ENCODE measurements around the gene SMCO4. TPM values are rescaled to one million over a fixed set of nuclear protein-coding genes. Genes with fewer than 3 reads are reported as not detected.

SMCO4 gene
- total RNA-seq, 1 donor from 2014 or later = 51.3 TPM

DNA sequence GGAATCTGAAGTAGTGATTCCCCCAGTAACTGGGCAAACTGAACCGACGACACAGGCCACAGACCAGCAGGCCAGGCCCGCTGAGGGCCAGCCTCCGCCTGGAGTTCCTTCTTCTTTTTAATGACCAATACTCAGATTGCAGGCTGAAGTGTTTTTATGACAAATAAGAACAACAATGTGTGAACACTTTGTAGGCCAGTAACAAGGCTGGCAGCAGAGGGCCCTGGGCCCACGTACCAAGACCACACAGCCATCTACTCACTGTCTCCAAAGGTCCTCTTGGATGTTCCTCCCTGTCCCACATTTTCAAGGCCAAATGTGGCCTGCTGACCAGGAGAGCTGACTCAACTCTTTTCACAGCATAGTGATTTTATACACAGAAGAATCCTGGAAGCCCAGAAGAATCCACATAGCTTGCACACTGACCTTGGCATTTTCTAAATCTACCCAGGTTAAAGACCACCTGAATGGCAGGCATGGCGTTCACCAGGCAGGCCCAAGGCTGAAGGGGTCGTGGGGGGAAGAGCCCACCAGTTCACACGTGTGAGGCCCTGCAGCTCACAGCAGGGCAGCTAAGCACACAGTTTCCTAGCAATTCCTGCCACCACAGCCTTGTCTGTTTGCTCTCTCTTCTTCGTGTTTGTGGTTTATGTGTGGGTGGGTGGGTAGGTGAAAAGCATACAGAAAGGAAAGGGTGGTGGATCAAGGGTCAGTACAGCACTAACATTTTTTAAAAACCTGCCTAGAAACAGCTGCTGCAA lies 13.3 kb downstream of the SMCO4 start:
- intact Hi-C loops (cut with micrococcal nuclease) = loop anchor here (1.0 kb wide), 1 partner anchor 11 kb away; no protein-coding TSS in a partner anchor

DNA sequence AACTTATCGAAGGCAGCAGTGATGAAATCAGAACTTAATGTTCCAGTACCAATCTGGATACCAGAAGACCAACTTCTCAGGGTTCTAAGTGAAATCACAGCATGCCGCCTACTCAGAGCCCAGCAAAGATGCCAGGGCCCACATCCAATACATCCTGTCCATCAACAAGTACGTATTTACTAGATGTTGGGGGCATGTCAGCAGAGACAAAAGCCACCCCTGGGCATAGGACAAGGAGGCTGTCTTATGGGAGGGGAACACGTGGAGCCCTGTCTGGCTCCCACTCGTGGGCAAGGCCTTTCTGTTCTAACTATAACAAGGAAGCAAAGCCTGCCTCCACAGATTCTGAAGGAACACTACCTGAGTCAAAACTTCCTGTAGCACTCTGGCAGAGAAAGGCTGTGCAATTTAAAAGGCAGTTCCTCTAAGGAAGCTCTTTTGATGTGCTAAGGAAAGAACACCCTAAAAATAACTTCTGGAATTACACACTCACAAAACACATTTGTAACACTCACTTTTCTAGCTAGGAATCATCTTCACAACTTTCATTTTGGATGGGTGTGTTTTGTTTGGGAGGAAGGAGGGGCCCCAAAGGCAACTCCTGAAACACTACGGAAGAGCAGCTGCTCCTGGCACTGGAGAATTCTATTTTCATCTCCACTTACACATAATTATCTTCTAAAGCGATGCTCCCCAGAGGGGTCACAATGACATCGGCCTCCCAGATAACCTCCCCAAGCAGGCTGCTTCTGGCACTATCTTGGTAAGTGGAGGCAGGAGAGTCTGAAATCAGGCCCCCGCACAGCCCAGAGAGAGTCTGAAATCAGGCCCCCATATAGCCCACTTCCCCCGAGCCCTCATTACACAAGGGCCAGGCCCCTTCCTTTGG lies 14.2 kb downstream of the SMCO4 start:
- intact Hi-C loops (cut with micrococcal nuclease) = no loop called here

DNA sequence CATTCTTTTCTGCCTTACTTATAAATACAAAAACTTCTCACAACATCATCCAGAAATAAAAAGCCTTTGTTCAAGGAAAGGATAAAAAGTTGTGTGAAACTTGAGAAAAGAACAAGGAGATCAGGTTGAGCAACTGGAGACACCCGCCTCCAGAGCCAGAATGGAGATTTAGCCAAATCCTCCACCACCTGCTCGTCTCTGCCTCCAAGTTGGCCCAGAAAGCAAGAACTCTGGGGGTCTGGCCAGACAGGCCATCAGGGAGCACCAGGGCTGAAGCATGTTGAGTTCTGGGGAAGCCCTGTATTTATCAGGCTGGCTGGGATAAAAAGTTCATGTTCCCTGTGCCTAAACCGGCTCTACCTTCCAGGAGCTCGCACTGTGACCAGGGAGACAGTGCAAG lies 14.9 kb downstream of the SMCO4 start:
- intact Hi-C loops (cut with micrococcal nuclease) = no loop called here

DNA sequence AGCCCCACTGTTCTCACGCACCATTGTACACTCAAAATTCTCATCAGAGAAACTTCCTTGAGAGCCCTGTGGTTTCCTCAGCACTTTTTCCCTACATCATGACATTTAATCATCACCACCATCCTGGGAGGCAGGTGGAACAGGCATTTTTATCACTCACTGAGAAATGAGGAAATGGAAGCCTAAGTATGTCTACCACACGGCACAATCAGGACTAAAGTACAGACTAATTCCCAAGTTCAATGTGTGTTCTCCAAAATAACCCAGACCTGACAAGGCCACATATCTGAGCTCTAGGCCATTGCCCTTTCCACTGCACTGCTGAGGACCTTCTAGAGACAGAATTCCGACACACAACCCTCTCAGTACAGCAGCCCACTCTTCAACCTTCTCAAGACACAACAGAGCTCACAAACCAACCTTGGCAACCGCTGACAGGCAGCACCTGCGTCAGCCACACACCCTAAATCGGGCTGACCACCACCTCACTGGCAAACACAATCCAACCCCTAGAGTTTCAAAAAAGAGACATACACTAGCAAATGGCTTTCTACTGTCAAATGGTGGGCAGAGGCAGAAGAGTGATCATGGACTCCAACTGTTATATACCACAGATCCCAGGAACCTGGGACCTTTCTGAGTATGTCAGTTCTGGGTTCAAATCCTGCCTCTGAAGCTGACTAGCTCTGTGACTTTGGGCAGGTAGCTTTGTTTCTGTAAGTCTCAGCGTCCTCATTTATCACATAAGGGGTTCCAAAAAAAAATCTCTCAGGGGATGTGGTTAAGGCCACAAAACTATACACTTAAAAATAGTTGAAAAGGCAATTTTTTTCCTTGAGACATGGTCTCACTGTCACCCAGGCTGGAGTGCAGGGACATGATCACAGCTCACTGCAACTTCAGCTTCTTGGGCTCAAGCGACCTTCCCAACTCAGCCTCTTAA lies 16.3 kb downstream of the SMCO4 start:
- intact Hi-C loops (cut with micrococcal nuclease) = loop anchor here (2.0 kb wide), 1 partner anchor 14 kb away; no protein-coding TSS in a partner anchor

DNA sequence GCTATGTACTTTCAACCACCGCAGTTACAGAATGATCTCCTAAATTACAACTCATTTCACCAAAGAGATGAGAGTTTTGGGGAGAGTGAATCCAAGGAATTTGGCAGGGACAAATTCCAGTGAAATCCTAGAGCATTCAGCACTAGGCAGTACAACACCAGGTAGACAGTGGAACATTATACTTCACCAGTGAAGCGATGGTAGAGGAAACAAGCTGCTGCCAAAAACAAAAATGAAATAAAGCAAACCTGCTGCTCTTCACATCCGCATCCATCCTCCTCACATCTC lies 16.9 kb downstream of the SMCO4 start:
- intact Hi-C loops (cut with micrococcal nuclease) = loop anchor here (2.0 kb wide), 1 partner anchor 13 kb away; no protein-coding TSS in a partner anchor

DNA sequence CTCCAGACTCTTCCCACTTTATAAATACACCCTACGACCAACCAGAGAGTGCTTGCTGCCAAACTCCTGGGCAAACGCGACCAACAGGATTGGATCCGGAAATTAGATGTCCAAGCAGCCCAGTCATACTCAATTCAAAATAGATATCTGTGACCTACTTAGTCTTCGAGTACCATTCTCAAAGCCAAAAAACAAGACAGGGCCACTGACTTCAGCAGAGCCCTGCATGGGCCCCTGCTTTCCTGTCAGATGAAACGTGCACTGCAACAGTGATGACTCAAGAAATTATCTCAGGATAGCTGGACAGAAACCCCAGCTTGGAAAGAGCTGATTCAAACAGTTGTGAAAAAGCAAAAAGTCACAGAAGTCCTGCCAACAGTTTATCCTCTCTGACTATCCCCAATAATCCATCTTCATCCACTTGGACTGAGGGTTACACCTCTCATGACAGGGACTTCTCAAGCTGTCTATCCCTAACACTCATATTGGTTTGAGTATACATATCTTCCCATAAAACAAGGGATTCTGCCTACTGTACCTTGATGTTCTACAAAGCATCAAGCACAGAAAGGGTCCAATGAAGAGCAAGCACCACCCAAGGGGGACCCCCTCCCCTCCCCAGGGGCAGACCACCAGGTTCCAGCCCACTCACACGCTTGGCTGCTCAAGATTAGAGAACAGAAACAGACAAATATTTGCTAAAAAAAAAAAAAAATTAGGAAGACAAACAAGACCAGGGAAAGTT lies 17.4 kb downstream of the SMCO4 start:
- intact Hi-C loops (cut with micrococcal nuclease) = loop anchor here (2.0 kb wide), 2 partner anchors 13 to 17 kb away; partner anchors contain the start of gene SMCO4

DNA sequence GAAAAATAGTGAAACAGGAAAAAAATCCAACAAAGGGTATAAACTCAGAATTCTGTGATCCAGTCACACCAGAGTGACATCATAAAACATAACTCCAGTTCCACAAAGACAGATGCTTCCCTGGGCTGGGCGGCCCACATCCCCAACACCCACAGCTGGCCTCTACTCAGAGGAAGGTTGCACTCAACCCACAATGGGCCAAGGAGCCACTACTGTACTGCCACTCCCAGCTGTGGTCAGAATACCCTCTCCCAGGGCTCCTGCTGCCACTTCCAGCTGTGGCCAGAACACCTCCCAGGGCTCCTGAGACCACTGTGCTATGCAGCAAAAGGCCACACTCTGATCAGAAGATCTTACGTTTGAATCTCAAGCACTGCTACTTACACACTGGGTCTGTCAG lies 18.3 kb downstream of the SMCO4 start:
- intact Hi-C loops (cut with micrococcal nuclease) = loop anchor here (2.0 kb wide), 1 partner anchor 18 kb away; the partner anchor contains the start of gene SMCO4

DNA sequence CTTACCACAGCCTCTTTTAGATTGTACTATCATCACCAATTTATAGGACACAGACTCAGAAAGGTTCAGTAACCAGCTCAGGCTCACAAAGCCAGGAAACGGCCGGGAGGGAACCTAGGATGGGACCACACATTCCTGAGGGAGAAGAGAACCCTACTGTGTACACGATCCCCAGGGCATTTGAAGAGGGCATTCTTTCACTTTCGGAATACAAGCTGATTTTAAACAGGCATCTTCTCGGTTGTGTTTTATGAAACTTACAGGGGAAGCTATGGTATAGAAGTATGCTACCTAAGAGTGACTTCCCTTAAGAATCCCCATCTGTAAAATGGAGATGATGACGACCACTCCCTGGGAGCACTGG lies 19.0 kb downstream of the SMCO4 start:
- intact Hi-C loops (cut with micrococcal nuclease) = loop anchor here (2.0 kb wide), 1 partner anchor 19 kb away; the partner anchor contains the start of gene SMCO4

DNA sequence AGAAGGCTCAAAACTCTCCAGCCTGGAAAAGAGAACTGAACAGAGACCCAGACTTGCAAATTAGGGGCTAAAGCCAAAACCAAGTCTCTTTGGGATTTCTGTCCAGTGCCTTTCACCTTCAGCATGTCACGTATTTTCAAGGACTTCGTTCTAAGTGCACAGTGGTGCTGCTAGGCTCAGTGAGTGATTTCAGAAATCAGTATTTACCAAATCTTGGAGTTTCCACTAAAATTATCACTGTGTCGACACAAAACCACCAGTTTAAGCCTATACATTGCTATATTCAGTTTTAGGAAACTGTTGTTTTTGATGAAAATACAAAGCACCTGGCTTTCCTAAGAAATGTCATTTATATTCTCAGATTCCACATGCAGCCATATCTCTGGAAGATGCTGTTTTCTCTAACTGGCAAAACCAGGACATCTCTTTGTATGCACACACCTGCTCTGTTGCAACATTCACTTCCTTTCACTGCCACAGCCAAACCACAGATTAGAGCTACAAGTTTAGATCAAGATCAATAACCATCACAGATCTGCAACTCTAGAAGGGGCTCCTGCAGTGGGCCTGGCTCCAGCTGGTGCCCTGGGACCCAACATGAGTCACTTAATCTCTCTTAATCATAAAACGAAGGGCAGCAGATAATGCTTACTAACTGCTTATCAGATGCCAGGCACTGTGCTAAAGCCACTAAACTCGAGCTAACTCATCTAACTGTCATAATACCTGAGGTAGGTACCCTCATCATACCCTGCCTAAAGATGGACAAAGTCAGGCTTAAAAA lies 22.3 kb downstream of the SMCO4 start:
- intact Hi-C loops (cut with micrococcal nuclease) = loop anchor here (1.0 kb wide), 1 partner anchor 9 kb away; no protein-coding TSS in a partner anchor

DNA sequence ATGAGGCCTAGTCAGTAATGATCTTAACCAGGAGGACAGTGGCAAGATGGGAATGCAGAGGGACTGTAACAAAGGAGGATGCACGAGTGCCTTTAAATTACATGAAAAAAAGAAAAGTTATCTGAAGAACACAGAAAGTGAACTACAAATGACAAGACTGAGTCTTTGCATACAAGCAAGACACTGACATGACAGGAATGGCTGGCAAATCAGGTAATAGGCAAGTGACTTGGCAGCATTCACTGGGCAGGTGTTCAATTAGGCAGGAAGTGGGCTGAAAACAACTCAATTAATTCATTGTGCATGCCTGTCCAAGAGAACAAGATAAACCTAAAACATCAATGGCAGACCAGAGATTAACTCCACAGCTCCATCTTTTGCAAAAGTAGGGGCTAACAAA lies 24.0 kb downstream of the SMCO4 start:
- intact Hi-C loops (cut with micrococcal nuclease) = no loop called here

DNA sequence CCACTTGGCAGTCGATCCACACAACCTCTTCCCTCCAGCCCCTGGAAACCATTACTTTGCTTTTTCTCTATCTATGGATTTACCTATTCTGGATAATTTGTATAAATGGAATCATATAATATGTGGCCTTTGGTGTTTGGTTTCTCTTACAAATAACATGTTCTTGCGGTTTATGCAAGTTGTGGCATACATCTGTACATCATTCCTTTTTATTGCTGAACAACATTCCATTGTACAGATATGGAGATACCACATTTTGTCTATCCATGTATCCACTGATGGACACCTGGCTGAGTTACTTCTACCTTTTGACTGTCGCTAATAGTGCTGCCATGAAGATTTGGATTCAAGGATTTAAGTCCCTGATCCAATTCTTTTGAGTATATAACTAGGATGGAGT lies 25.1 kb downstream of the SMCO4 start:
- intact Hi-C loops (cut with micrococcal nuclease) = no loop called here

DNA sequence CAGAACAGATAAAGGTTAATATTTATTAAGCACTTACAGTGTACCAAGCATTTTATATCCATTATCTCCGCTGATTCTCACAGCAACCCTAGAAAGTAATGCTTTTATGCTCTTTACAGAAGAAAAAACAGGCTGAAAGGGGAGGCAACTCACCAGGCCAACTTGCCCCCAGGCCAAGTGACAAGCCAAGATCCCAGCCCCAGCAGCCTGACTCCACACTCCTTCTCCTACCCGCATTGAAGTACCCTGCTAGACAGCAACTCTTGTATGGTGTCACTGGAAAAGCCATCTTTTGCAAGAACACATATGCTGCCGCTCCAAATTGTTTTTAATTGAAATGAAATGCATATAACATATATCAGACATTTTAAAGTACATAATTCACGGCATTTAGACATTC lies 25.6 kb downstream of the SMCO4 start:
- intact Hi-C loops (cut with micrococcal nuclease) = no loop called here

DNA sequence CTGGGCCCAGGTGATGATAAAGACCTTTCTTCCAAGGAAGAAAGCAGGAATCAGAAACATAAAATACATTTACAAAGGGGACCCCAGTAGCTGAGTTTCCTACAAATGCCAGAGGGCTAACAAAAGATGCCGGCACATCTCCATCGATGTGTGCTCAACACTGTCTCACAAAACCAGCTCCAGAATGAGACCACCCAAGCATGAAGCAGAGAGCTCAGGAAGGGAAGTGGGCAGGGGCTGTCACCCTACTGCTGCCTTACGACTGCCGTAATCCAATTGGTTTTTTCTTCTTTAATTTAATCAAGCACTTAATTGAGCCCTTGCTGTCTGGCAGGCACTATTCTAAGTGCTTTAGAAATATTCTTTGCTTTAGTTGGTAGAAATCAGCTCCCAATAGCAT lies 26.1 kb downstream of the SMCO4 start:
- intact Hi-C loops (cut with micrococcal nuclease) = no loop called here

DNA sequence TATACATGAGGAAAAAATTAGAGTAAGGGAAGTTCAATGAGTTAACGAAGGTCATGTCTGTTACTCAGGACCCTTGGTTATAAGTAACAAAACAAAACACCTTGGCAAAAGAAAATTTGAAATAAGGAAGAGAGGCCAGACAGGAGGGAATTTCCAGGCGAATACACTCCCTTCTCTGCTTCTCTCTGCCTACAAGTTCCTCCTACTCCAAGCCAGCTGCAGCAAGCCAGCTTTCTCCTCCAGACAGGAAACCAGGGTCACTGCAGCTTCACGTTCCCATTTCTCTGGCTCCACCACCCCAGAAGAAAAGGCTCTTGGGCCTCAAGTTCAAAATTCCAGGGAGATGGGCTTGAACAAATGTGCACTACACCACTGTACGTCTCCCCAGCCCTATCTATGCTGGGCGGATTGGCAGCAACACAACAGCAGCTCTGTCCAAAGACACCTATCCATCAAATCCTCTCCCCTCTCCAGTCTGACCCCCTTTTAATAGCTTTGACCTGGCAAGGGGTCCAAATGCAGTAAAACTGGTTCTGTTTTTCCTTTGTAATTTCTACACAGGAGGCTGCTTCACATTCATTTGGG lies 27.7 kb downstream of the SMCO4 start:
- intact Hi-C loops (cut with micrococcal nuclease) = no loop called here

DNA sequence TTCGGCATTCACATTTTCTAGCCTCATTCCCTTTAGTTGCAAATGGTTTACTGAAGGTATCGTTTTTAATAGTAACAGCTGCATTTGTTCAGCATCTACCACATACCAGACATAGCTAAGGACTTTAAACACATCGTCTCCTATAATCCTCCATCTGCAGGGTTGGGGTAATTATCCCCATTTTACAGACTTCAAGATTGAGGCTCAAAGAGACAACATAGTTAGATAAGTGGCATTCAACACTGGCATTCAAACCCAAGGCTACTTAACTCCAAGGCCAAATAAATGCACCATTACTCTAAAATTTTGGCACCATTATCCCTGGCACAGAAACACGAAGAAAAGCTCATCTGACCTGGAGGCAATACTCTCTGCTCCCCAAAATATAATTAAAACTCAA lies 28.5 kb downstream of the SMCO4 start:
- intact Hi-C loops (cut with micrococcal nuclease) = no loop called here

DNA sequence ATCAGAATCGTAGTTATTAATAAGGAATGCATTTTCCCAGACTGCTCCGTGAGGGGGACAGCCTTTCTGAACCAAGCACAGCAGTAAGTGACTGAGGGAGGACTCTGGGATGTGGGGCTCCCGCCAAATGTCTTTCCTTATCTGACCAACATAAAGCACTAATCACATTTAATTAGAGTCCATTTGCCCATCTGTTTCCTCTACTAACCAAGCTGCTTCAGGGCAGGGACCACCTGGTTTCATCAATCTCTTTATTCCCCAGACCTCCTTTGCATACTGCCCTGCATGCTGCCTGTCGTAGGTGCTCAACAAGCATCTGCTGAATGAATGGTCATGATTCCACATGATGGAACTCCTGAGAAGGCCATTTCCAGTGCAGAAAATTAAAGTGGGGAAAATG lies 29.4 kb downstream of the SMCO4 start:
- intact Hi-C loops (cut with micrococcal nuclease) = loop anchor here (2.0 kb wide), 1 partner anchor 13 kb away; no protein-coding TSS in a partner anchor

DNA sequence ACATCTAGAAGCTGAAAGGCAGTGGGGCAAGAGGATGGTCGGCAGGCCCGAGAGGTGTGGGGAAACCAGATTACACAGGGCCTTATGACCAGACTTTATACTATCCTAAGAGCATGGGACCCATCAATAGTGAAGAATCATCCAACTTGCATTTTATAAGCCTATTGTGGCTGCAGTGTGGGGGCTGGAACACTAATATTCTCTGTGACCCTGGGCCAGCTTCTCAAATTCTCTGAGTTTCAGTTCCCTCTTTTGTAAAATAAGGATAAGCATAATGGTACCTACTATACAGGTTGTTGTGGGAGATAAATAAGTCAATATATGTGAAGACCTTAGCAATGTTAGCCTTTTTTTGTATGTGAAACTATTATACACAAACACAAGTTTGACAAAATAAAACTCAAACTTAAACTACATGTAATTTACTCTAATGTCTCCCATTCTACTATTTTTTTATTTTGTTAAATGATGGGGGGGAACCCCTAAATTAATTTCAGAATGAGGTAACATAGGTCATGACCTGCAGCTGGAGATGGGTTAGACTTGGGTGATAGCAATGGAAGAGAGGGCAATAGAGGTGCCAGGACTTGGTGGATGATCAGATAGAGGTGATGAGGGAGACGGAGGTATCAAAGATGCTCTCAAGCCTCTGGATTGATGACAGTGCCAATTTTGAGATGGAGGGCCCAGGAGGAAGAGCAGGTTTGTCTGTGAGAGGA lies 30.1 kb downstream of the SMCO4 start:
- intact Hi-C loops (cut with micrococcal nuclease) = loop anchor here (1.0 to 2.0 kb wide), 3 partner anchors 8 to 29 kb away; no protein-coding TSS in a partner anchor

DNA sequence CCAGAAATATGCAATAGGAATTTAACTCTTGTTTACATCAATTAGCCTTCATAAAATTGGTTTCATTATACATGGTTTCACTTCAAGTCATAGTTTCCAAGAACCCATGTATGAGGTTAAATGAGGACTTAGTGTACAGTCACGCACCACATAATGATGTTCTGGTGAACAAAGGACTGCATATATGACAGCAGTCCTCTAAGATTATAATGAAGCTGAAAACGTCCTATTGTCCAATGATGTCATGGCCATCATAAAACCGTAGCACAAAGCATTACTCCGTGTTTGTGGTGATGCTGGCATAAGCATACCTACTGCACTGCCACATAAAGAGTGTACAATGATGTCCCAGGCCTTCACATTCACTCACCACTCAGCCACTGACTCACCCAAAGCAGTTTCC lies 31.1 kb downstream of the SMCO4 start:
- intact Hi-C loops (cut with micrococcal nuclease) = loop anchor here (1.0 to 2.0 kb wide), 3 partner anchors 9 to 30 kb away; no protein-coding TSS in a partner anchor
